Stimulated activated naive CD8-positive, alpha-beta T cell treated with anti-CD3 and anti-CD28 coated beads, Interleukin-15, Interleukin-2, amounts not matched to agents 100 U/mL and 50 U/mL, for 24 hours (primary cell): Measurements from ENCODE around the gene RPS21.
"Not testable (repeated sequence)": the region's sequence is repeated elsewhere in the genome, so short reads cannot be mapped to it uniquely, and the experiment has no call there.

ENCODE experiments used
- ATAC-seq: fragments of 150-1000 bp; cut with Tn5 transposase; one replicate; pipeline ENCODE4 v1.10.0; 2021
- DNase-seq: peaks from one replicate; pipeline ENCODE4 v3.0.0; 2021

Gene RPS21

DNA sequence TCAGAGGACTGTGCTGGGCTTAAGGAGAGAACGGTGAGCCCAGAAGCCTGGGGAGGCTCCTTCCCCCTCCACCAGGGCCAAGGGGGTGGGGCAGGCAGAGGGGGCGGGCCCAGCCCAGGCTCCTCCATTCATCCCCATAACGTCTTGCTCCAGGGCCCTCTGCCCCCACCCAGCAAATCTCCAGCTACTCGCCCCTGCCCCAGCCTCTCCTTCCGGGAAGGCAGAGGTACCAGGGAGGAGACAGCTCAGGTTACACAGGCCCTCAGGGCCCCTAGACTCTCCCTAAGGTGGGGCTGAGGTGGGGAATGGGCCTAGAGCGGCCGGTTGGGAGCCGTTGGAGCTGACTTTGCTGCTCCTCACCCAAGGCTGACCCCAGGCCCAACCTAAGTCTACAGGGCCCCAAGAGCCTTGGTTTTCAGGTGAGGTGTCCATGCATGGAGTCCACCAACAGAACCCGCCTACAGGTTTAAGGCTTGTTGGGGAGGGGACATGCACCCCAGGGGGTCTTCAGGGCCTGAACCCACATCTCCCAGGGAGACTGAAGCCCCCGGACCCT lies 21.0 kb upstream of the RPS21 start:
- ATAC-seq (no peak), DNase-seq (no peak)

DNA sequence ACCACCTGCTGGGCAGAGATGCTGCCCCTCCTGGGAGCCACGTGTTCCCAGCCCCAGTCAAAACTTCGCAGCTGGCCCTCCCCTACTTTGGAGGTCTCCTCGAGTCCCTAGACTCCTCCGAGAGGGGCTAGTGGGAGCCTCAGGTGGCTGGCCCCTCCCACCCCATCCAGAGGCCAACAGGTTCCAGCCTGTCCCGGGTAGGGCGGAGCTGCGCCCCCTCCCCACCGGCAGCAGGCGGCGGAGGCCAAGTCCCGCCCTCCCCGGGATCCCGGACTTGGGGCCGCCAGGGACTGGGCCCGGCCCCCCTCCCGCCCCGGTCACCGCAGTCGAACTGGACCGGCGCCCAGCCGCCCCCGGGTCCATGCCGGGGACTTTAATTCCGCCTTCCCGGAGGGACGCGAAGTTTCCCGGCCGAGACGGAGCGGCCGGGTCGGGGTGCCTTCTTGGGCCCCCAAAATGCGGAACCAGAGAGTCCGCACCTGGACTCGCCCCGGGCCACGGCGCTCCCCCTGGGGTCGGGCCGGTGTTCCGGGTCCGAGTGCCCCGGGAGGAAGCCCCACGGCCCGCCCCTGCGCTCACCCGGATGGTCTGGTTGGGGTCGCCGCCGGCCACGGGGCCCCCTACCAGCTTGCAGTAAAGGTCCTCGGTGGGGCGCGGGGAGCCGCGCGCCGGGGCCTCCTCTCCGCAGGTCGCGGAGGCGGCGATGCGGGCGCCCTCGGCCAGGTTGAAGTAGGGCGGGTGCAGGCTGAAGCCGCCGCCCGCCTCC lies 20.4 kb upstream of the RPS21 start:
- DNase-seq (no peak), ATAC-seq (no peak)

DNA sequence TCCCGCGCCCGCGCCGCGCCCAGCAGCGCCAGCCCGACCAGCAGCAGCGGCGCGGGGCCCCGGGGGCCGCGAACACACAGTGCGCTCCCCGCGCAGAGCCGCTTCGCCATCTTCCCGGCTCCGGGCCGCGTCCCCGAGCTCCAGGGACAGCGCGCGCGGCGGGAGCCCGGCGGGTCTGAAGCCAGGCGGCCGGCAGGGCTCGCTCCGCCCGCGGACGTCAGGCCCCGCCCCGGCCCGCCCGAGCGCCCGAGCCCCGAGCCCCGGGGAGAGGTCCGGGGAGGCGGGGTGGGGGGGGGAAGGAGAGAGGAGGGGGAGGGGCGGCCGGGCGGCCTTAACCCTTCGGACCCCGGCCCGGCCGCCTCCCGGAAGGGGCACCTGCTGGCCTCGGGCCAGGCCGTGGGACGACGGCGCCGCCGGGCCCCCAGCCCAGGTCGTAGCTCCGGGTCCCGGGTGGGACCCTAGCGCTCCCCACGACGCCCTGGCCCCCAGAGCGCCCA lies 19.7 kb upstream of the RPS21 start, which contains the start of gene LAMA5:
Gene LAMA5, minus strand, starts transcription at position 177 of the 497 bp plus-strand sequence. Its CDS starts 67 bp downstream, at position 110.
- ATAC-seq (no peak), DNase-seq (peak; percentile 31)

DNA sequence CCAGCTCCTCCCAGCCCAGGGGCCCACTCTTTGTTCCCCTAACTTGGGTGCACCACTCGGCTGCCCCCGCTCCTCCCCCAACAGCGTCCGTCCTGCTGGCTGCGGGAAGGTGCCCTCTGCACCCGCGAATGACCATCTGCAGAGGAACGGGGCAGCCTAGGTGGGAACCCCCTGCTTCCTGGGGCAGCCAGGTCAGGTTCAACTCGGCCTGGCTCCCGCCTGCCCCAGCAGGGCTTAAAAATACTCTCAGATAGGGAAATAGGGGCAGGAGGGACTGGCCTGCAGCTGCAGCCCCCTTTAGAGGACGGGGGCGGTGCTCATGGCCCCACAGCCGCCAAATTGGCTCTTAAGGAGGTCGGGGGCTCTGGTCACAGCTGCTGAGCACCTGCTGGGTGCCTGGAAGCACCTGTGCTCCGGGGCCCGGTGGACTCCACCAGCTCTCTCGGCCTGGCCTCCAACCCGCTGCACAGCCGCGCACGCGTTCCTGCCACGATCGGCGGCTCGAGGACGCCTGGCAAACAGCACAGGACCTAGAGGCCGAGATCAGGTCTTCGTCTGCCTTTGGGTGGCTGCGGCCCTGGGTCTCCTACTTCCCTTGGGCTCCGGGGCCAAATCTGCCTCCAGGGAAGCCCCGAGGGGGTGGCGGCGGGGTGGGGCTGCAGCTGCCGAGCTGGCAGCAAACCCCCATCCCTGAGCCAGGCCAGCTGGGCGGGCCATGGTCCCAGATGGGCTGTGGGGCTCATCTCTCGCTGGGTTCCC lies 19.1 kb upstream of the RPS21 start:
- ATAC-seq (no peak), DNase-seq (peak; percentile 26)

DNA sequence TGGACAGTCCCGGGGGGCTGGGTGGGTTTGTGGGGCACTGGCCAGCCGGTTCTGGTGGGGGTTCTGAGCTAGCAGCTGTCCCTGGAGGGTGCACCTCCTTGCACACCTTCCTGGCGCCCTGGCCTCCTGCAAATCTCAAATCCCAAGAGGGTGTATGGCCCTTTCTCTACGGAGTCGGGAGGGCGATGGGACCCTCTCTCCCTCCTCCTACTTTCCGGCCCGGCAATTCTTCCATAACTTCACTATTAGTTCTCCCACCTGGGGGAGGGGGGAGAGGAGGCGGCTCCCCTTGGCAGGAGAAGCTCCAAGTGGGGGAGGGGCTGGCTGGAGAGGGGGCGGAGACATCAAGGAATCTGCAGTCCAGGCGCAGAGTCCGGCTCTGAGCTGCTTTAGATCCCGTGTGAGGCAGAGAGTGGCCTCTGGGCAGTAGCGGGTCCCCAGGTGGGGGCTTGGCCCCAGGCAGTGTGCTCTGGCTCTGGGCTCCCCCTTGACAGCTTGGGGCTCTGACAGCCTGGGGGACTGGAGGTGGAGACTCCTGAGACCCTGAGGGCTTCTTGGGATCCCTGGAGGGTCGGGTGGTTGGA lies 18.4 kb upstream of the RPS21 start:
- ATAC-seq = no peak
- DNase-seq = no peak

DNA sequence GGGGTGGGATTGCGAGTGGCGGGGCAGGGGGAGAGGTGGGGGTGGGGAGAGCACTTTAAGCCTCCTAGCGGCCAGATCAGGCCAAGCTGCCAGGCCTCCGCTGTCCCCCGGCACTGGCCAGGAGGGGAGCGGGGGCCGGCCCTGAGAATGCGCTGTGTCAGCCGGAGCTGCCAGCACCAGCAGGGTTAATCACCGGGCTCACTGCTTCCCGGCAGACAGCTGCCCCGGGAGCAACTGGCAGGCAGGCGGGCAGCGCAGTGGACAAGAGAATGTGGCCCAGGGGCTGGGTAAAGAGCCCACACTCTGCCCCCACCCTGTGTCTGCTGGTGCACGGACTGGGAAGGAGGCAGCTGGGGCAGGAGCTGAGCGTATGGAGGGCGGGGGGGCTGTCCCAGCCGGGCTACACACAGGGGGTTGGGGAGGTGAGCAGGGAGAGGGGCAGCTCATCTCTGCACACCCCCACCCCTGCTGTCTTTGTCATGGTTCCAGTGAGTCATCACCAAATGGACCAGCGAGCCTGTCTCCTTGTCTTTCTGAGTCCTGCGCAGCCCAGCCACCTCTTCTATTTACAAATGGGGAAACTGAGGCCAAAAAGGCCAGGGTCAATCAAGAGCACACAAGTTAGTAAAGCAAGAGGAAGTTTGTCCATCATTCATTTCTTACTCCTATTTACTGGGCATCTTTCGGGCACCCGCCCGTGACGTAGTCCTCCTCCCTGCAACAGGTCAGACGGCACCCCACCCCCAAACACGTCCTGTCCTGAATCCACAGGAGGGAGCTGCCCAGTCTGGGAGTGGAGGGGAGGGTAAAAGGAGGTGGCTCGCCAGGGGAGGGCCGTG lies 17.7 kb upstream of the RPS21 start:
- DNase-seq (peak; percentile 26), ATAC-seq (no peak)

DNA sequence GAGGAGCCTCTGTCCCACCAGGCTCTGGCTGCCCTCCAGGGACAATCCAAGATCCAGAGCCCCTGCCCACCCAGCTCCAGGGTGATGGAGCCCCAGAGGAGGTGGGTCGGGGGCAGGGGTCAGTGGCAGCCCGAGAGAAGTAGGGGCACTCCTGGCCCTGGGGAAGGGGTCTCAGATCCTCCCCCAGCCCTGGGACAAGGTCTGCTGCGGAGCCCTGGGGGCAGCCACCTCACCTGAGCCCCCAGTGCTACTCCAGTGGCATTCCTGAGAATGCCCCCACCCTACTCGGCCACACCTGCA lies 17.1 kb upstream of the RPS21 start:
- no peak for ATAC-seq
- DNase-seq = no peak

DNA sequence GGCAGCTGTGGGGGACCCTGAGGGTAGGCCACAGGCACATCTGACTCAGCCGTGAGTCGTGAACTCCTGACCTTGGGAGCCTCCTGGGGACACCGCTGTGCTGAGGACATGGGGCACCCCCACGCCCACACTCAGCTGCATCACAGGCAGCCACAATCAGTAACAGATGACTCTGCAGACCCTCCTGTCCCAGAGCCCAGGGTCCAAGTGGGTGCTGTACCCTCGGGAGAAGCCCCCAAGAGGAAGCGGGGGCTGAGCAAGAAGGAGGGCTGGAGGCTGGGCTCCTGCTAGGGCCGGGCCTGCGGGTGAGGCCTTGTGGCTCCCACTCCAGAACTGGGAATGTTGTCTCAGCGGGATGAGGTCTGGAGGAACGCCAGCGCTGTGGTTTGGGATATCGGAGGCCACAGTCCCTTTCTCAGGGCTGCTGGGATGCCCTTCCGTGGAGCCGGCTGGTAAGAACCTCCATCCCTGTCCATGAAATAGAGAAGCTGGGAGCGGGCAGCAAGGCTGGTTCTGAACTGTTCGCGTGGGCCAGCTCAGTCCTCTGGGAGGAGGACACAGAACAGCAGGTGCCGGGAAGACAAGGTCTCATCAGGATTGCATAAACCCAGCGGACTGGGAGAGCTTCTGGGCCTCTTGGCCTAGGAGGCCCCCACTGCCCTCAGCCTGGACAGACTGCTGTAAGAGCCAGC lies 16.6 kb upstream of the RPS21 start:
- ATAC-seq (peak; percentile 82), DNase-seq (peak; percentile 74)

DNA sequence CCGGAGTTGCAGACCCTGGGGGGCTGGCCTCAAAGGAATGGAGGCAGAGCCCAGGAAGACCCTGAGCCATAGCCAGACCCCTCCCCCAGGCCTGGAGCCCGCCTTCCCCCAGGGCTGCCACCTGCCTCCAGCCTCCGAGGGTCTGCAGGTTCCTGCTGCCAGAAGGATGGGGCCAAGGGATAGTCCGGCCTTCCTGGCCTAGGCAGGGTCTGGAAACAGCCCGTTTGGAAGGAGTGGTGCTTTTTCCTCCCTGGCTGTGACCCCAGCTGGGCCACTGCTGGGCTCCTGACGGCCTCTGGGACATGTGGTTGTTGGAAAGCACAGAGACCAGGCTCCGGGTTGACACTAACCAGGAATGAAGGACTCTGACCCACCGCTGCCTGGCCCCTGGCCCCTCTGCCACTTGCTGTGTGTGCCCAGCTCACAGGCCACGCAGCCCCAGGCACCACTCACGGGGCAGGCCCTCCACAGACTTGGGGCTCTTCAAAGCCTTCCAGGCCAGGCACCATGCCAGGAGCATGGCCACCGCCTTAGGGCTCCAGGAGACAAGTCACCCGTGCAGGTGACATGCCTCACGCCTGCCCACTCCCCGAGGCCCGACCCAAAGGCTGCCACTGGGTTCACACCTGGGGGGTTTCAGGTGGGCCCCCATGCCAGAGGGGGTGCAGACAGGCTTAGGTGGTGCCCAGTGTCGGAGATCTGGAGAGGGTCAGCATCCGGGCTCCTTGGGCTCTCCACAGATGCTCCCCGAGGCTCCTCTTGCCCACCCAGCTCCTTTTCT lies 15.9 kb upstream of the RPS21 start:
- no peak for DNase-seq

DNA sequence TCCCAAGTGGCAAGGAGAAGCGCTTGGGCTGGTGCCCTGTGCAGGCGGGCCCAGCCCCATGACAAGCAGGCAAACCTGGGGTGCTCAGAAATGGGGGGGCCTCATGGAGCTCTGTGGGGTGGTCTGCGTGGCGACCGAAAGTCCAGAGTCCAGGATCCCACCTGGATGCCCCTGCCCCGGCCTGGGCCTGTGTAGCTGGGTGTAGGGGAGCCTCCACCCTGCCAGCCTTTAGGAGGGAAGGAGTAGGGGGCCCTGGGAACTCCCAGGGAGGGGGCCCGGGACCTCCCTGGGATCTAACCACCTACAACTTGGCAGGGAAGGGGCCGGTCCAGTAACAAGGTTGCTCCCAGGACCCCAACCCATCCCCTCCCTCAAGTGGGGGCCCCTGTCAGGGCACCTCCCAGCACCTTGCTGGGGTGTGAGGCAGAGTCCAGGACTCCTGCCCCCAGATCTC lies 15.3 kb upstream of the RPS21 start:
- ATAC-seq = no peak
- DNase-seq = no peak

More for the DNA sequence above, 15.9 kb upstream of the RPS21 start:
- ATAC-seq = no peak

DNA sequence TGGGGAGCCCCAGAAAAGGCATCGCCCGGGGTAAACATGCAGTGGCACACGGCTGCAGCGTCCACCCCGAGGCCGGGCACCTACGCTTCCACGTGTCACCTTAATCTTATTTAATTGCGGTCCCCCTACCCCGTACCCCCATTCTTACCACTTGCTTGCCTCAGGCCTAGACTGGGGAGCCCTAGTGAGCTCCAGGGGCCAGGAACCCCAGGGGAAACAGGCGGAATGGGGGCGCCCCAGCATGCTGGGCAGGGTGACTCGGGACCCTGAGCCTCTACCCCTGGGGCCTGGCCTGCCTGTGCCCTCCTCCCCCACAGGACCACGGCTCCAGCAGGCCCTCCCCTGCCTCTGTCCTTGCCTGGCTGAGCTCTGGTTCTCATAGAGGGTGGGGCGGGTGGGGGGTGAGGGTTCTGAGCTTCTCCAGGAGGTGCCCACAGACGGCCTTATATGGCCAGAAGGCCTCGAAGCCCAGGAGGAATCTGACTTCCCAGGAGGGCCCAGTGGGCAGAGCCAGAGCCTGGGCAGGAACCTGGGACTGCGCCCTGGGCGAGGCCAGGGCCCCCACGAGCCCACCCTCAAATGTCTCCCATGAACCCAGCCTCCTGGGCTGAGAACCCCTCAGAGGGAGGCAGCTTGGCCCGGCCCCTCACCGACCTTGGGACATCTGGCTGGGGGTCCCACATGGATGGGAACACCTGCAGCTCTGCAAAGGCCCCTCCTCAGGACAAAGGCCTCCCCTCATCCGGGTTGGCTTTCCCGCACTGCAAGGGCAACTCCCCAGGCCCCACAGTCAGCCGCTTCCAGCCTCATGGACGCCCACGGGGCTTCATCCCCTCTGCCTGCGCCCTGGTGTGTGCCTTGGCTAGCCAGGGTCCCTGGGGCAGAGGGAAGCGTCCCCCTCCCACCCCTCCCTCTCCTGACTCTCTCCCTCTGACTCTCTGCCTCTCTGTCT lies 14.6 kb upstream of the RPS21 start:
- no peak for ATAC-seq
- no peak for DNase-seq

DNA sequence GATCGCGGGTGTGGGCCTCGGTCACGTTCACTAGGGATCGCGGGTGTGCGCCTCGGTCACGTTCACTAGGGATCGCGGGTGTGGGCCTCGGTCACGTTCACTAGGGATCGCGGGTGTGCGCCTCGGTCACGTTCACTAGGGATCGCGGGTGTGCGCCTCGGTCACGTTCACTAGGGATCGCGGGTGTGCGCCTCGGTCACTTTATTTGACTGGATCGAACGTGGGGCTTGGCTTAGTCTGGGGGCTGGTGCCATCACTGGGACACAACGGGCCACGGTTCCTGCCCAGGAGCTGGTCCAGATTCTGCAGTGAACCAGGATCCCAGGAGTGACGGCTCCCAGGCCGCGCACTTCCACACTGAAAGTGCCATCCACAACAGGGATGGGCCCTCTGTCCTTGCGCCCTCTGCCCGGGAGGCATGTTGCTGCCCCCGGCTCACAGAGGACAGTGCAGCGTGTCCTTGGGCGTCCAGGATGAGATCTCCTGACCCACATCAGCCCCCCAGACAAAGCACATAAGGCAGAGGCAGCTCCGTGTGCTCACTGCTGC lies 13.2 kb upstream of the RPS21 start:
- not testable (repeated sequence) for ATAC-seq, DNase-seq

DNA sequence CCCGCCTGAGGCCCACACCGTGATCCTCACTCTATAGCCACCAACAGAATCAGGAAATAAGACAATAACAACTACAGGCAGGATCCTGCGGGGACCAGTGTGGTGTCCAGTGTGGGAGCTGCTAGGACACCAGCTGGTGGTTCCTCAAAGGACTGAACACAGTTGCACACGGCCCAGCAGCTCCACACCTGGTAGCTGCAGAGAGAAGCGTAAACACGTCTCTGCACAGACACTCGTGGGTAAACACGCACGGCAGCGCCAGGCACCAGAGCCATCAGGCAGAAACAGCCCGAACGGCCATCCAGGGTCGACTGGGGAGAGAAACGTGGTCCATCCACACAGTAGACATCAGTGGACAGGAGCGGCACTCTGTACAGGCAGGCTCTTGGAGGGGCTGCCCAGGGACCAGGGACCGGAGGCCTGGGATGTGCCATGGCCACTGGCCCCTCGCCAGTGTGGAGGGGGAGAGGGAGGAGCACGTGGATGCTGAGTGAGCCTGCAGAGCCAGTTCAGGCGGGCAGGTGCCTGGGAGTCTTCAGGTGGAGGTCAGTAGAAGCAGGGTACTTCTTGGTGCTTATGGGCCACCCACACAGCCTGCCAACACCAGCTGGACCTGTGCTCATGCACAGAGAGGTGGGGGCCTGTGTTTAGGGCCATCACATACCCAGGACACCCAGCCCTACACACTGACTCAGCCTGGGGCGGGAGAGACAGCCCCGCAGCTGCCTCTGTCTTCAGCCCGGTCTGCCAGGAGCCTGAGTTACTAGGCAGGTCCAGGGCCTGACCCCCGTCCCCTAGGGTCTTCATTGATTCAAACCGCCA lies 12.4 kb upstream of the RPS21 start:
- ATAC-seq = no peak
- no peak for DNase-seq

DNA sequence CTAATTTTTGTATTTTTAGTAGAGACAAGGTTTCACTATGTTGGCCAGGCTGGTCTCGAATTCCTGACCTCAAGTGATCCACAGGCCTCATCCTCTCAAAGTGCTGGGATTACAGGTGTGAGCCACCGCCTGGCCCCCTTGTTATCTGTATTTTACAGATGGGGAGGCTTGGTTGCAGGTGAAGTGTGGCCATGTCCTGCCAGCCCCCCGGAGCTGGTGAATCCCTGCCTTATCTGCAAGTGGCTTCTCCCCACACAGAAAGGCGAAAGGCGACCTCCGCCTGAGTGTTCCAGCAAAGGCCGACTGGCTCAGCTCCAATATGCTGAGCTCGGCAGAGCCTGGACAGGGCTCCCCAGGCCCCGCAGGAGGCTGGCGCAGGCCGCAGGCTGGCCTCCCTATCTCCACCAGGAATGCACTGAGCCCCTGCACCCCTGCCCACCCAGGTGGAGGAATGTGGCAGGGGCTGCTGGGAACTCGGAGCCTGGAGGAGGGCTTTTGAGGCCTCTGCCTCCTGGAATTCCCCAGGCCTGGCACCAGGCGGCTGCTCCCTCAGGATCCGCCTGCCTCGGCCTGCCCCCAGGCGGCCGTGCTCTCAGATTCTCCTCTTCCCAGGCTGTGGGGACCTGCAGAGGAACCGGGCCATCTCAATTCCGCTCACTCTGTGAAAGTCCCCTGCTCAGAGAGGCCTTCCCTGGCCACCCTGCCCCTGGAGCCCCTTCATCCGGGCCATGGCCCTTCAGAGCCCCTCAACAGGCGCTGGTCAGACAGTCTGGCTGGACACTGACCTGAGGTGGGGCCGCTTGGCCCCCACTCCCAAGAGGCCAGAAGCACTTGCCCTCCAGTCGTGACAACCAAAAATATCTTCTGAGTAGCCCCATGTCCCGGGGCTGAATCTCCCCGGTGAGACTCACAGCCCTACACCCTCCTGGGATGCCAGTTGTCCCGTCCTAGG lies 10.5 kb upstream of the RPS21 start:
- ATAC-seq = no peak

DNA sequence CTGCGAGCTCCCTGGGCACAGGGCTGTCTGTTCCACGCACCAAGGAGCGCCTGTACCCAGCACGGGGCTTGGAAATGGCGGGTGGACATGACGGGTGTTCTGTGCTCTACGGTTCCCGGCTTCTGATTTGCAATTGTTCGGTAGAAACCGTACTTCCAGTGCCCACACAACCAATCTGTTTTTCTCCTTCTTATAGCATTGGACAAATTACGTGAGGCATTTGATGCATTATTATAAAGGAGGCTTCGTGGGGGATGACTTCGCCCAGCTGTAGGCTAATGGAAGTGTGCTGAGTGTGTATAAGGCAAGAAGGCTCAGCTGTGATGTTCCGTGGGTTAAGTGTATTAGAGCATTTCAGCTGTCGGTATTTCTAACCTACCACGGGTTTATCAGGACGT lies 9.8 kb upstream of the RPS21 start:
- no peak for ATAC-seq
- no peak for DNase-seq

More for the DNA sequence above, 10.5 kb upstream of the RPS21 start:
- no peak for DNase-seq

DNA sequence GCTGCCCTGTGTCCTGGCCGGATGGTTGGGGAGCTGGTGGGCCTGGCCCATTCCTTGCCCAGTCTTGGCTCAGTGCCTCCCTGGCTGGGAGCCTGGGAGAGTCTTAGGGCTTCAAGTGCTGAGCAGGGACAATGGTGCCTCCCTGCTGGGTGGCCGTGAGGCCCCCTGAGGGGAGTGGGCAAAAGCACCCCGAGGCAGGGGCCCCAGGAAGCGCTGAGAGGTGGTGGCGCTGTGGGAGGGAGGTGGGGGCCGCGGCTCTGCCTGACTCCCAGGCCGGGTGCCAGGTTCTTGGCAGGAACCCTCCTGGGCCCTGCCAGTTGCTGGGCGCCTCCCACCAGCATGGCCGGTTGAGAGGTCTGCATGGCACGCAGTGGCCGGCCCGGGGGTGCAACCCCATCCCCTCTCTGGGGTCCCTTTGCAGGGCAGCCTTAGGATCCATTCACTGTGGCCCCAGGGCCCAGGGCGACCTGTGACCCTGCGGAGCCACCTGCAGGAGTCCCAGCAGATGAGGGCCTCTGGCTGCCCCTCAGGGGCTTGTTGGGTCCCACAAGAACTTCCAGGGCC lies 9.2 kb upstream of the RPS21 start:
- DNase-seq = no peak
- no peak for ATAC-seq
